OCI-LY1 (cell line): ENCODE measurements around the gene NR2C2.

Experiments used
- EZH2 ChIP-seq: fragments of 200-600 bp; sonication (generic), shearing (Covaris generic); IDR thresholded peaks from 2 replicates; pipeline ENCODE4 v1.8.0; 2017; ENCODE audit warnings: borderline replicate concordance, mixed run types, mild to moderate bottlenecking, antibody characterized with exemption, low read length, moderate library complexity, mixed read lengths
- TF ChIP-seq, protein P1 (sequence below): fragments of 200-600 bp; sonication (generic), shearing (Covaris generic); IDR thresholded peaks from 2 replicates; pipeline ENCODE4 v1.5.1; 2017; ENCODE audit warnings: mild to moderate bottlenecking, antibody characterized with exemption, low read length, moderate library complexity, mixed read lengths

DNA sequence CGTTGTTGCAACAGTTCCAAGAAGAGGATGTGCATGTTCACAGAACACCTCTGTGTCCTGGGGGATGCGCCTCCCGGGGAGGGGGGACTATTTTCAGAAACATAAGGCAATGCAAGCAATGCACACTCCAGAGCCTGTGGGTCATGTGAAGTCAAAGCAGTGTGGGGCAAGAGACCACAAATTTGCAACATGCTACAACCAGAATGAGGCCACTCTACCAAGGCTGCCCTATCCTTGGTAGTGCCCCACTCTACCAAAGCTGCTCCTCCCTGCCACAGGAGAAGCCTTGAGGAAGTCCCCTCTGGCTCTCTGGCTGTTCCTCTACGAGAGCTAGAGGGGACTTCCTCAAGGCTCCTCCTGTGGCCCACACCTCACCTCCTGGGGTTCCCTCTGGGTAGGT is 8.4 kb upstream of the NR2C2 start:
- TF ChIP-seq, protein P1, sequence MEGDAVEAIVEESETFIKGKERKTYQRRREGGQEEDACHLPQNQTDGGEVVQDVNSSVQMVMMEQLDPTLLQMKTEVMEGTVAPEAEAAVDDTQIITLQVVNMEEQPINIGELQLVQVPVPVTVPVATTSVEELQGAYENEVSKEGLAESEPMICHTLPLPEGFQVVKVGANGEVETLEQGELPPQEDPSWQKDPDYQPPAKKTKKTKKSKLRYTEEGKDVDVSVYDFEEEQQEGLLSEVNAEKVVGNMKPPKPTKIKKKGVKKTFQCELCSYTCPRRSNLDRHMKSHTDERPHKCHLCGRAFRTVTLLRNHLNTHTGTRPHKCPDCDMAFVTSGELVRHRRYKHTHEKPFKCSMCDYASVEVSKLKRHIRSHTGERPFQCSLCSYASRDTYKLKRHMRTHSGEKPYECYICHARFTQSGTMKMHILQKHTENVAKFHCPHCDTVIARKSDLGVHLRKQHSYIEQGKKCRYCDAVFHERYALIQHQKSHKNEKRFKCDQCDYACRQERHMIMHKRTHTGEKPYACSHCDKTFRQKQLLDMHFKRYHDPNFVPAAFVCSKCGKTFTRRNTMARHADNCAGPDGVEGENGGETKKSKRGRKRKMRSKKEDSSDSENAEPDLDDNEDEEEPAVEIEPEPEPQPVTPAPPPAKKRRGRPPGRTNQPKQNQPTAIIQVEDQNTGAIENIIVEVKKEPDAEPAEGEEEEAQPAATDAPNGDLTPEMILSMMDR: no peak
- TF ChIP-seq EZH2: no peak
